Lung (tissue), 16 donors: ENCODE data around the gene CNMD. TPM values are rescaled to one million over a fixed set of nuclear protein-coding genes. Genes with fewer than 3 reads are reported as not detected.

ENCODE experiments used
- ATAC-seq: fragments of 200-7000 bp; cut with Tn5 transposase; one replicate; pipeline ENCODE4 v1.9.1; 2020; ENCODE audit warnings: moderate number of reproducible peaks; ENCODE audit not compliant: insufficient read depth, low FRiP score
- DNase-seq, 3 donors: peaks; one replicate each; pipeline ENCODE4 v3.0.0-alpha.2; 2013 to 2017
- H3K27ac ChIP-seq, 2 donors: one replicate each; pipeline ENCODE4 v1.5.1; 2013; ENCODE audit warnings: mild to moderate bottlenecking in 2 of 2, moderate library complexity in 2 of 2, control low read depth in 1 of 2, inconsistent platforms in 1 of 2, low read depth in 1 of 2, low read length in 1 of 2
- H3K27me3 ChIP-seq, 3 donors: one replicate each; pipeline ENCODE4 v1.5.1; 2013; ENCODE audit warnings: low read length in 2 of 3; ENCODE audit not compliant: control insufficient read depth in 3 of 3, insufficient read depth in 3 of 3
- H3K36me3 ChIP-seq, 4 donors: one replicate each; pipeline ENCODE4 v1.5.1; 2013; ENCODE audit warnings: low read length in 4 of 4, mild to moderate bottlenecking in 1 of 4, moderate library complexity in 1 of 4; ENCODE audit not compliant: control insufficient read depth in 4 of 4, insufficient read depth in 4 of 4
- H3K4me1 ChIP-seq, 5 donors: one replicate each; pipeline ENCODE4 v1.5.1; 2013; ENCODE audit warnings: low read length in 5 of 5, mild to moderate bottlenecking in 2 of 5, moderate library complexity in 1 of 5; ENCODE audit not compliant: control insufficient read depth in 5 of 5, insufficient read depth in 5 of 5
- H3K4me3 ChIP-seq: one replicate; pipeline ENCODE4 v1.5.1; 2013; ENCODE audit warnings: mild to moderate bottlenecking, control low read depth, moderate library complexity
- H3K9ac ChIP-seq, 2 donors: one replicate each; pipeline ENCODE4 v1.5.1; 2013; ENCODE audit warnings: low read length in 2 of 2, control low read depth in 1 of 2; ENCODE audit not compliant: insufficient read depth in 1 of 2
- H3K9me3 ChIP-seq, 4 donors: one replicate each; pipeline ENCODE4 v1.5.1; 2013; ENCODE audit warnings: low read length in 3 of 4, mild to moderate bottlenecking in 1 of 4, moderate library complexity in 1 of 4; ENCODE audit not compliant: control insufficient read depth in 4 of 4, insufficient read depth in 3 of 4
- WGBS, 2 donors: extraction: QIAGEN DNeasy Blood & Tissue Kit; methylation state at CpG; one replicate each; pipeline ENCODE4 v1.1.7; 2013; 5-methylcytosine and 5-hydroxymethylcytosine counted together
- long read RNA-seq, 5 donors: transcript quantifications; one replicate each; lab custom pipeline, GENCODE V29; 2026
- polyA plus RNA-seq, 2 donors: library from polyadenylated mRNA; stranded (reverse); fragments of 200-250 nt; gene quantifications; one replicate each; pipeline ENCODE4 v1.2.1, GENCODE V29; 2013
- total RNA-seq, 2 donors: library from RNA; depleted of rRNA in 1 of 2; stranded (reverse); fragments of >200 nt in 1 of 2; gene quantifications; one replicate each; pipeline ENCODE4 v1.2.1, GENCODE V29; 2014 to 2021
- TF ChIP-seq, protein P1 (sequence below): IDR thresholded peaks from 2 replicates; pipeline ENCODE4 v1.5.1; 2012; ENCODE audit warnings: mild to moderate bottlenecking; ENCODE audit errors: control extremely low read depth, extremely low read depth
- donor health status: control.
- donor health status: control.
- donor health status: Bipolar disorder and iron deficiency.
- donor health status: healthy.
- donor health status: DM: yes; HTN: yes; CAD: no.

The CNMD gene
- 1 to 10 TPM in 1 of 2 donors, not detected in 1; 1.2 TPM for total RNA-seq
- under 1 TPM; 0.09 to 0.10 TPM for polyA plus RNA-seq
- long read RNA-seq, donor 1, partial matches to known transcripts = 0 of 3 reads
- long read RNA-seq, donor 1, other reads (novel, unspliced or antisense) = 0 of 3 reads
- long read RNA-seq, donor 2 = 0 reads
- long read RNA-seq, donor 3, partial matches to known transcripts = 0 of 3 reads
- long read RNA-seq, donor 3, other reads (novel, unspliced or antisense) = 0 of 3 reads
- long read RNA-seq, donor 4, partial matches to known transcripts = 0 of 1 reads
- long read RNA-seq, donor 4, other reads (novel, unspliced or antisense) = 0 of 1 reads
- long read RNA-seq, donor 5, partial matches to known transcripts = 0 of 4 reads
- long read RNA-seq, donor 5, other reads (novel, unspliced or antisense) = 0 of 4 reads

DNA sequence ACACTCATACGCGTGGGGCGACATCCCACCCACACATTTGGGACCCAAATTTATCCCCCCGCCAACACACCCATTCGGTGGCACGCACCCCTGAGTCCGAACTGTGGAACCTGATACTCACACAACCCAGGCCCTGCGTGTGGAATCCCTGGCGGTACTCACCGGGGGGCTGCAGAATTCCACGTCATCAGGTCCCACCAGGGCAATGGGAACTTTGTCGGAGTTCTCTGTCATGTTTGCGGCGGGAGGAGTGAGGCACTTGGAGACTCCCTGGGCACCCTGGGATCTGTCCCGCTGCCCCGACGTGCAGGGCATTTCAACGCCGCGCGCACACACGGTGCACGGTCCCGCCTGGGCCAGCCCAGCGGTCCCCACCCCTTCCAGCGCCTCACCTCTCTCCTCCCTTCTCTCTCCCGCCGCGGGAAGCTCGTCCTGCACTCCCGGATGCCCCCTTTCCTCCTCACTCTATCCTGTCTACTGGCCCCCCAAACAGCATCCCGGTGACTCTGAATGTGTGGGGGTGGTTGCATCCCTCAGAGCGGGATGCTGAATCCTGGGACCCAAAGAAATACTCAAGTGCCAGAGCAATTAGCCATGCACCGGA, at the start of gene CNMD:
Gene CNMD, minus strand, starts transcription at position 353 of the 604 bp plus-strand sequence. Its CDS starts 119 bp downstream, at position 234.
- H3K27me3 ChIP-seq = peaks cover 0 to 44% (median 19%) of the 10 kb centered on the region in 3 donors

DNA sequence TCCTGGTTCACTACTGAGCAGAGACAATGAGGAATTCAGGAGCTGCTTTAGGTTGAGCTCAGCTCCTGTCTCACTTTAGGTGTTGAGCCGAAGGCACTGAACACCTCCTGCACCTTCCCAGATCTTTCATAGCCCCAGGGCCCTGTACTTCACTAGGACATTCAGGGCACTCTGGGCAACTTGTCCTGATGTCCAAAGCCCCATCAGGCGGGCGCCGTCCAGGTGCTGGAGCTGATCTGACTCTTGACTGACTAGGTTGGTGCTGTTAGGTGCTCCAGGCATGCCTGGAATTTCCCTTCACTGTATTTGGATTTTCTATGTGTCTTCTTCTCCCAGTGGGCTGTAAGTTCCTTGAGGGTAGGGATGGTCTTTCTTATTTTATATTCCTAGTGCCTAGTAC, 48.4 kb upstream of the CNMD start:
- no peak for DNase-seq
- TF ChIP-seq, protein P1, sequence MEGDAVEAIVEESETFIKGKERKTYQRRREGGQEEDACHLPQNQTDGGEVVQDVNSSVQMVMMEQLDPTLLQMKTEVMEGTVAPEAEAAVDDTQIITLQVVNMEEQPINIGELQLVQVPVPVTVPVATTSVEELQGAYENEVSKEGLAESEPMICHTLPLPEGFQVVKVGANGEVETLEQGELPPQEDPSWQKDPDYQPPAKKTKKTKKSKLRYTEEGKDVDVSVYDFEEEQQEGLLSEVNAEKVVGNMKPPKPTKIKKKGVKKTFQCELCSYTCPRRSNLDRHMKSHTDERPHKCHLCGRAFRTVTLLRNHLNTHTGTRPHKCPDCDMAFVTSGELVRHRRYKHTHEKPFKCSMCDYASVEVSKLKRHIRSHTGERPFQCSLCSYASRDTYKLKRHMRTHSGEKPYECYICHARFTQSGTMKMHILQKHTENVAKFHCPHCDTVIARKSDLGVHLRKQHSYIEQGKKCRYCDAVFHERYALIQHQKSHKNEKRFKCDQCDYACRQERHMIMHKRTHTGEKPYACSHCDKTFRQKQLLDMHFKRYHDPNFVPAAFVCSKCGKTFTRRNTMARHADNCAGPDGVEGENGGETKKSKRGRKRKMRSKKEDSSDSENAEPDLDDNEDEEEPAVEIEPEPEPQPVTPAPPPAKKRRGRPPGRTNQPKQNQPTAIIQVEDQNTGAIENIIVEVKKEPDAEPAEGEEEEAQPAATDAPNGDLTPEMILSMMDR = no peak
- H3K9ac ChIP-seq = no peak overlapping the region
- ATAC-seq = no peak
- H3K27me3 ChIP-seq = peaks cover 0 to 3% (median 0%) of the 10 kb centered on the region in 3 donors
- no peak overlapping the region for H3K4me3 ChIP-seq
- no peaks in the 10 kb centered on the region for H3K36me3 ChIP-seq
- H3K27ac ChIP-seq = no peak overlapping the region
- 54 to 59% methylated on average over 4 of the region's 4 CpGs for WGBS, 2 donors
- H3K9me3 ChIP-seq = peaks cover 0 to 2% (median 0%) of the 10 kb centered on the region in 4 donors
- H3K4me1 ChIP-seq = peaks cover 0 to 3% (median 0%) of the 10 kb centered on the region in 5 donors

More for the DNA sequence above, at the start of gene CNMD:
- H3K27ac ChIP-seq = no peak within 1 kb of the TSS
- 8 to 9% methylated on average over 24 to 34 of the region's 34 CpGs for WGBS, 2 donors
- TF ChIP-seq, protein P1 = no peak
- H3K9me3 ChIP-seq = peaks cover 0 to 9% (median 1%) of the 10 kb centered on the region in 4 donors
- no peak for ATAC-seq
- H3K4me1 ChIP-seq = peaks cover 0 to 15% (median 5%) of the 10 kb centered on the region in 5 donors
- no peak within 1 kb of the TSS for H3K9ac ChIP-seq
- no peak within 1 kb of the TSS for H3K4me3 ChIP-seq
- no peaks in the 10 kb centered on the region for H3K36me3 ChIP-seq
- DNase-seq = no peak

DNA sequence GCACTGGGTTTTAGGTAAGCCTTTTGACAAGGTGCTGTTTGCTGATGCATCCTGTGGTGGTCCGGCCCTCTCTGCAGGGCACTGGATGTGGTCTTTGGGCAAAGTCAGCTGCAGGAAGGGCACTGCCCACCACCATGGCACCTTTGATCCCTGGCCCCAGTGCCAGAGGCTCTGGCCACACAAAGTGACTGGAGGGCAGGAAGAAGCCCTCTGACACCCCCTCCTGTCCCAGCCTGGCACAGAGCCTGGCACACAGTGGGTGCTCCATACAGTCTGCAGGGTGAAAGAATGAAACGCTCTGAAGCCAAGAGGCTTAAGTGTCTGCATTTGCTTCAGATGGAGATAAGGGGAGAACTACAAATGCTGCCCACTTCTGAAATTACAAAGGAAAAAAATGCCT, 47.6 kb upstream of the CNMD start:
- TF ChIP-seq, protein P1 = no peak
- Histone ChIP-seq H3K9me3 (peaks cover 0 to 2% (median 0%) of the 10 kb centered on the region in 4 donors), H3K27me3 (peaks cover 0 to 3% (median 0%) of the 10 kb centered on the region in 3 donors), H3K36me3 (no peaks in the 10 kb centered on the region), H3K4me1 (peaks cover 0 to 3% (median 0%) of the 10 kb centered on the region in 5 donors), H3K9ac (no peak overlapping the region), H3K27ac (no peak overlapping the region), H3K4me3 (no peak overlapping the region)
- no peak for ATAC-seq
- no peak for DNase-seq
- WGBS, 2 donors = 72 to 85% methylated on average over 2 of the region's 2 CpGs
